GM12873 (cell line): ENCODE data around the gene BICD2.

ENCODE experiments used
- TF ChIP-seq, protein P1 (sequence below): IDR thresholded peaks from 2 replicates; pipeline ENCODE4 v1.5.1; 2012; ENCODE audit warnings: low read depth, mild to moderate bottlenecking, moderate library complexity, low read length, control low read depth; ENCODE audit not compliant: insufficient read depth; ENCODE audit errors: missing control alignments

BICD2 gene

DNA sequence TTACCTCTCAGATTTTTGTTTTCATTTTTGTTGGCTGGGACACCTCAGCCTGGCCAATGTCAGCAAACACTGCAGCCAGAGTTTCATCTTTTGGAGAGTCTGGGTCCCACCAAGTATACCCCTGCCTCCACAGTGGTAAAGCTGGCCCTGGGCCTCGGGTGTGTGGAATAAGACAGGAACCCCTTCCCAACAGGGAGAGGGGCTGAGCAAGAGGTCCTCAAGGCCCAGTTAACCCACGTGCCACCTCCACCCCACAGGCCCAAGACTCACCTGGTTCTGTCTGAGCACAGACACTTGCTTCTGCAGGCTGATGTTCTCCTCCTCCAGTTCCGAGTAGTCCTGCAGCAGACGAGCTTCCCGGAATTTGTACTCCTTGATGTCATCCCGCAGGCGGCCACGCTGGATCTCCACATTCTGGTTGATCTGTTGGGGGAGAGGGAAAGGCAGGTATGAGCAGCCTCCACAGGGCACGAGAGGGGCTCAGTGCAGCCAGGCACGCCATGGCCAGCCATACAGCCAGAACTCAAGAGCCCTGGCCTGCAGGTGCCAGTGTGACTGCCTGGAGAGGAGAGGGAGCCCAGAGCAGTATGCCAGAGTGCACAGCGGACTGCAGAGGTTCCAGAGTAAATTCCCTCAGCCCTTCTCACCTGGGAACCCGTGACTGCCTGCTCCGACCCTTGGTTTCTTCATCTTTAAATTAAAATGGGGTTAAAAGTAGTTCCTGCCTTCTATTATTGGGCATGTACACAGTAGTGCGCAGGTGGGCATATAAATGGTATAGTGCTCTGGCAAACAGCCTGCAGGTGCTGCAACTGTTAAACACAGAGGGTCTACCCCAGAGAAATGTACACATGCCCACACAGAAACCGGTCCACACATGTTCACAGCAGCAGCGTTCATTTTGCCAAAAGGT lies 42.0 kb downstream of the BICD2 start:
- TF ChIP-seq, protein P1, sequence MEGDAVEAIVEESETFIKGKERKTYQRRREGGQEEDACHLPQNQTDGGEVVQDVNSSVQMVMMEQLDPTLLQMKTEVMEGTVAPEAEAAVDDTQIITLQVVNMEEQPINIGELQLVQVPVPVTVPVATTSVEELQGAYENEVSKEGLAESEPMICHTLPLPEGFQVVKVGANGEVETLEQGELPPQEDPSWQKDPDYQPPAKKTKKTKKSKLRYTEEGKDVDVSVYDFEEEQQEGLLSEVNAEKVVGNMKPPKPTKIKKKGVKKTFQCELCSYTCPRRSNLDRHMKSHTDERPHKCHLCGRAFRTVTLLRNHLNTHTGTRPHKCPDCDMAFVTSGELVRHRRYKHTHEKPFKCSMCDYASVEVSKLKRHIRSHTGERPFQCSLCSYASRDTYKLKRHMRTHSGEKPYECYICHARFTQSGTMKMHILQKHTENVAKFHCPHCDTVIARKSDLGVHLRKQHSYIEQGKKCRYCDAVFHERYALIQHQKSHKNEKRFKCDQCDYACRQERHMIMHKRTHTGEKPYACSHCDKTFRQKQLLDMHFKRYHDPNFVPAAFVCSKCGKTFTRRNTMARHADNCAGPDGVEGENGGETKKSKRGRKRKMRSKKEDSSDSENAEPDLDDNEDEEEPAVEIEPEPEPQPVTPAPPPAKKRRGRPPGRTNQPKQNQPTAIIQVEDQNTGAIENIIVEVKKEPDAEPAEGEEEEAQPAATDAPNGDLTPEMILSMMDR, result no peak

DNA sequence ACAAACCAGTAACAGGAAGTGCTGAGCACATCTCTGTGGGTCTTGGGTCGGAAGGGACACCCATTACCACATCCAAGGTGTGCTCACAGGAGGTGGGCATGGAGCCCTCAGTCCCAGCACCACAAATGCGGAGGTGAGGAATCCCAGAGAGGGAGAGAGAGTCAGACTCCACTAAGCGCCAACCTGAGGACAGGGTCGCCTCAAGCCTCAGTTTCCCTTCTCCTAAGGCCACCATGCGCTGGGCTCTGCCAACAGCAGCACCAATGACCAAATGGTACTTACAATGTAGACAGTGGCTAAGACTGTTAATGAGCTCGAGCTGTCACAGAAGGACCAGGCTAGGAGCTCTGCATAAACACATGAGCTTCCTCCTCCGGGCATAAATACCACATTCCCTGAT lies 43.1 kb downstream of the BICD2 start:
- TF ChIP-seq, protein P1, result no peak

DNA sequence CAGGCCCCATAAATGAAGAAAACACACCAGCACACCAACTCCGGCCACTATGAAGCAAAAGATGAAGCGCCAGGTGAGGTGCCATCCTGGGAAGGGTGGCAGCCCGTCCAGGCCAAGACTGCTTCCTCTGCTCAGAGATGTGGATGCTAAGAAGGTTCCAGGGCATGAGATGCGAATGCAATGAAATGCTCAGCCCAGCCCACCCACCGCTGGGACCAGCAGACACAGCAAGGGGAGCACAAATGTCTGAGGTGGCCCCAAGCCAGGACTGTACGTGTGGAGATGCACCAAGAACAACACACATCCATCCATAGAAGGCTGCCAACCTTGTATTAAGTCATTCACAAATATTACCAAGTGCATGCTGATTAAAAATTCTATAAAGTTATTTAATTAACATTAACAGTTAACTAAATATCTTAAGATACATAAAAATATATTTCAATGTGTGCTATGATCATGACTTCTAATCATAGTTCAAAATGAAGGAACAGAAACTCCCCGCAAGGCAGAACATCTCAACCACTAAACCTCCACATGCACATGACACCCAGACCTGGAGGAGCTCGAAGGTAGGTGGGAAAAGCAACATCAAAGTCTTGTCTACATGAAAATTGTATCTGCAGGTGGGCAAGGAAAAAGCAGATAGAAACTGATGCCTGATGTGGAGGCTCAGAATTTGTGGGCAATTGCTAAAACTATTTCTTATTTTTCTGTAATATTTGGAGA lies 43.7 kb downstream of the BICD2 start:
- TF ChIP-seq, protein P1, result no peak

DNA sequence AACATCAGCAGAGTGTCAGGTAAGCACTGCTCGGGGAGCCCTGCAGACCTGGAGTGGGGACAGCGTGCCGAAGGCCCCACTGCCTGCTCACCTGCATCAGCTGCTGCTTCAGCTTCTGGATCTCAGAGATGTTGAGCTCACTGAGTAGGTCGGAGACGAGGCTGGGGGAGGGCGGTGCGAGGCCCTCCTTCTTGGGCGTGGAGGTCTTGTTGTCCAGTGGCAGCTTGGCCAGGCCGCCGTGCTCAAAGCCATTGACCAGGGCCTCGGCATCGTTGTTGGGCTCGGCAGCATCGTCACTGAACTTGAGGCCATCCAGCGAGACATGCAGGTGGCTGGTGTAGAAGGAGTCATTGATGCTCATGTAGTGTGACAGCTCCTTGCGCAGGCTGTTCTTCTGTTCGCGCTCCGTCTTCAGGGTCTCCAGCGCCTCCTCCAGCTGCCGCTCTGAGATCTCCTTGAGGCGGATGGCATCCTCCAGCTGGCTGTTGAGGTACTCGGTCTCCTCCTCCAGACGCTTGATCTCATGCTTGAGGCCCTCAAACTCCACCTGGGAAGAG lies 44.3 kb downstream of the BICD2 start:
- TF ChIP-seq, protein P1, result no peak

DNA sequence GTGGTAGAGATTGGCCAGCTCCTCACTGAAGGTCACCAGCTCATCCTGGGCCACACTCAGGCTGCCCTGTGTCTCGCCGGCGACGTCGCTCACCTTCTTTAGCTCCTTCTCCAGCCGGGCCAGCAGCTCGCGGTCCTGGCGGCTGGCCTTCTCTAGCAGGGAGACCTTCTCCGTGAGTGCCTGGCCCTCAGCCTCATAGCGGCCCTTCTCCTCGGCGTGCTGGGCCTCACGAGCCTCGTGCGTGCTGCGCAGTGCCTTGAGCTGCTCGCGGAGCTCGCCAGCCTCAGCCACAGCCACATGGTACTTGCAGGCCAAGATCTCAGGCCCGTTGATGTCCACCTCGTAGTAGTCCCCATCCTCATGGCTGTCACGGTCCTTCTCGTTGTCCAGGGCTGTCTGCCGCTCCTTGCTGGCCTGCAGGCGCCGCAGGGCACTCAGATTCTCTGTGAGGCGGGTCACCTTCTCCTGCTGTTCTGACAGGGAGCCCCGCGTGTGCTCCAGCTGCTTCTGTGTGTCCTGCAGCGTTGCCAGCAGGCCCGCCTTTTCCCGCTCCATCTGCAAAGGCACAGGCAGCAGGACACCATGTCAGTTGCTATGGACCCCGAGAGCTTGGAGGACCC lies 45.5 kb downstream of the BICD2 start:
- TF ChIP-seq, protein P1, result no peak

DNA sequence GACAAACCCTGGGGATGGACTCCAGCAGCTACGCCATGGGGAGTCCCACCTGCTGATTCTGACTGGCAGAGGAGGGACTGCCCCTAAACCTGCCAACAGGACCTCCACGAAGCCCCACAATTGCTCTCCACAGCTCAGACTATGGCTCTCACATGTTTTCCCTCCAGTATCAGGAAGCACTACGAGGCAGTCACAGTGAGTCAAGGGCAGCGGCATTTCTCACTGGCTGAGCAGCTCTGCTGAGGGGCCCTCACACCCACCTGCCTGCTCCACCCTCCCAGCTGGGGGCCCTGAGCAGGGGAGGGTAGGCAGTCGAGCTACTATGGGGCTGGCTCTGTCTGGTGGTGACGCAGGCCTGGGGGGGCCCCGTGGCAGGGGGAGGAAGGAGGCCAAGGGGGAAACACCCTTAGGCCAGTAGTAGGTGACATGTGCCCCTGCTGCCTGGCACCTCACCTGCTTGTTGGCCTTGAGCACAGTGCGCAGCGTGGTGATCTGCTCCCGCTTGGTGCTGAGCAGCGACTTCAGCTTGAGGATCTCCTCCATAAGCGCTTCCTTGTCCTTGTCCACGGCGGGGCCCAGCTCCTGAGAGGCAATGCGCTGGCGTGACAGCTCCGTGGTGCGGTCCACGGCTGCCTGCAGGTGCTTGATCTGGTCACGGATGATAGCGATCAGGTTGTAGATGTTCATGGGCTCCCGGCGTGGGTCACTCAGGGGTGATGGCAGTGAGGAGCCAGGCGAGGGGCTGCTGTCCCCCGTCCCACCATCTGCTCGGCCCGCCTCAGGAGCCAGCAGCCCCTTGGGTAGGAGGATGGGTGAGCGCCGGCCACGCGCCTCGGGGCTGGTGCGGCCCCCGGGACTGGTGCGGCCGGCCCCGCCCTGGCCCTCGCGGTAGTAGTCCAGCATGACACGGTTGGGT lies 46.3 kb downstream of the BICD2 start:
- TF ChIP-seq, protein P1, result no peak
